Natural killer cell (primary cell): ENCODE data around the gene CRYGA. TPM values are rescaled to one million over a fixed set of nuclear protein-coding genes. Genes with fewer than 3 reads are reported as not detected.

Source experiments
- ATAC-seq, 3 donors: fragments of 150-1000 bp in 2 of 3; fragments of 200-7000 bp in 1 of 3; cut with Tn5 transposase; 1 replicate in 1 of 3; 2 replicates in 2 of 3; pipeline ENCODE4 v1.10.0; 2021; ENCODE audit warnings: mild to moderate bottlenecking in 2 of 3, moderate library complexity in 2 of 3
- DNase-seq, 2 donors: peaks; one replicate each; pipeline versions ENCODE4 v3.0.0 to v3.0.0-alpha.2; 2013 to 2021; ENCODE audit warnings: mixed read lengths in 1 of 2
- H3K27ac ChIP-seq: one replicate; pipeline ENCODE4 v1.5.1; 2013; ENCODE audit warnings: mild to moderate bottlenecking, low read length
- H3K27me3 ChIP-seq: one replicate; pipeline ENCODE4 v1.6.1; 2013; ENCODE audit warnings: low read length; ENCODE audit not compliant: control insufficient read depth, insufficient read depth
- H3K36me3 ChIP-seq: one replicate; pipeline ENCODE4 v1.6.1; 2013; ENCODE audit warnings: low read length; ENCODE audit not compliant: control insufficient read depth, insufficient read depth
- H3K4me1 ChIP-seq: one replicate; pipeline ENCODE4 v1.6.1; 2013; ENCODE audit warnings: low read length; ENCODE audit not compliant: control insufficient read depth, insufficient read depth
- H3K4me3 ChIP-seq: one replicate; pipeline ENCODE4 v1.5.1; 2013; ENCODE audit warnings: low read length
- H3K9me3 ChIP-seq: one replicate; pipeline ENCODE4 v1.6.1; 2013; ENCODE audit warnings: low read length; ENCODE audit not compliant: control insufficient read depth, insufficient read depth
- H3K27ac Mint-ChIP-seq, 2 donors: one replicate each; pipeline ENCODE4 v1.8.0; 2022; ENCODE audit warnings: mild to moderate bottlenecking in 2 of 2, mixed read lengths in 2 of 2, moderate library complexity in 1 of 2
- H3K27me3 Mint-ChIP-seq, 2 donors: one replicate each; pipeline ENCODE4 v1.8.0; 2022; ENCODE audit warnings: low read depth in 2 of 2, mixed read lengths in 2 of 2
- H3K36me3 Mint-ChIP-seq: one replicate; pipeline ENCODE4 v1.8.0; 2022; ENCODE audit warnings: mixed read lengths
- H3K4me1 Mint-ChIP-seq, 2 donors: one replicate each; pipeline ENCODE4 v1.8.0; 2022; ENCODE audit warnings: mixed read lengths in 2 of 2
- H3K4me3 Mint-ChIP-seq: one replicate; pipeline ENCODE4 v1.8.0; 2022; ENCODE audit warnings: mild to moderate bottlenecking, moderate library complexity, mixed read lengths
- H3K9me3 Mint-ChIP-seq, 2 donors: one replicate each; pipeline ENCODE4 v1.8.0; 2022; ENCODE audit warnings: mixed read lengths in 2 of 2
- WGBS: methylation state at CpG from one replicate; pipeline ENCODE4 v1.1.7; 2013; ENCODE audit warnings: missing lambda C conversion rate; ENCODE audit not compliant: insufficient coverage; 5-methylcytosine and 5-hydroxymethylcytosine counted together
- intact Hi-C: fragments of 100-400 bp; cut with micrococcal nuclease; formaldehyde crosslinking; loops from one replicate; pipeline ENCODE4 v1.14.2; 2022
- total RNA-seq, 4 donors: library from RNA; stranded (reverse); fragments of 120-200 nt in 1 of 4; gene quantifications; one replicate each; pipeline versions ENCODE4 v1.2.3 to v1.2.4, GENCODE V29; 2013 to 2022
- TF ChIP-seq, protein P1 (sequence below): fragments of 200-600 bp; IDR thresholded peaks from one replicate; pipeline ENCODE4 v1.8.0; 2022; ENCODE audit warnings: antibody characterized with exemption

CRYGA gene
- total RNA-seq, 3 donors from 2014 or later (not counting 1 experiment from before 2014, with no cell fraction given), result not detected

- no peak overlapping the region for H3K4me3 ChIP-seq
- Mint-ChIP-seq H3K4me3 (no peak overlapping the region), H3K36me3 (no peaks in the 10 kb centered on the region), H3K27me3 (peaks cover 0 to 6% of the 10 kb centered on the region in 2 donors), H3K4me1 (no peaks in the 10 kb centered on the region), H3K27ac (no peak overlapping the region), H3K9me3 (no peaks in the 10 kb centered on the region)
- TF ChIP-seq, protein P1, sequence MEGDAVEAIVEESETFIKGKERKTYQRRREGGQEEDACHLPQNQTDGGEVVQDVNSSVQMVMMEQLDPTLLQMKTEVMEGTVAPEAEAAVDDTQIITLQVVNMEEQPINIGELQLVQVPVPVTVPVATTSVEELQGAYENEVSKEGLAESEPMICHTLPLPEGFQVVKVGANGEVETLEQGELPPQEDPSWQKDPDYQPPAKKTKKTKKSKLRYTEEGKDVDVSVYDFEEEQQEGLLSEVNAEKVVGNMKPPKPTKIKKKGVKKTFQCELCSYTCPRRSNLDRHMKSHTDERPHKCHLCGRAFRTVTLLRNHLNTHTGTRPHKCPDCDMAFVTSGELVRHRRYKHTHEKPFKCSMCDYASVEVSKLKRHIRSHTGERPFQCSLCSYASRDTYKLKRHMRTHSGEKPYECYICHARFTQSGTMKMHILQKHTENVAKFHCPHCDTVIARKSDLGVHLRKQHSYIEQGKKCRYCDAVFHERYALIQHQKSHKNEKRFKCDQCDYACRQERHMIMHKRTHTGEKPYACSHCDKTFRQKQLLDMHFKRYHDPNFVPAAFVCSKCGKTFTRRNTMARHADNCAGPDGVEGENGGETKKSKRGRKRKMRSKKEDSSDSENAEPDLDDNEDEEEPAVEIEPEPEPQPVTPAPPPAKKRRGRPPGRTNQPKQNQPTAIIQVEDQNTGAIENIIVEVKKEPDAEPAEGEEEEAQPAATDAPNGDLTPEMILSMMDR, result no peak
- no peak overlapping the region for H3K27ac ChIP-seq
- intact Hi-C loops, result no loop called here
- 89% methylated on average over 3 of the region's 3 CpGs for WGBS
- H3K27me3 ChIP-seq, result no peaks in the 10 kb centered on the region
- no peaks in the 10 kb centered on the region for H3K9me3 ChIP-seq
- no peak for DNase-seq
- ATAC-seq, result no peak
- H3K4me1 ChIP-seq, result no peaks in the 10 kb centered on the region
- H3K36me3 ChIP-seq, result no peaks in the 10 kb centered on the region
Observed at GRCh38 chr2:208207769-208208168, 44.4 kb upstream of the CRYGA start.

DNA sequence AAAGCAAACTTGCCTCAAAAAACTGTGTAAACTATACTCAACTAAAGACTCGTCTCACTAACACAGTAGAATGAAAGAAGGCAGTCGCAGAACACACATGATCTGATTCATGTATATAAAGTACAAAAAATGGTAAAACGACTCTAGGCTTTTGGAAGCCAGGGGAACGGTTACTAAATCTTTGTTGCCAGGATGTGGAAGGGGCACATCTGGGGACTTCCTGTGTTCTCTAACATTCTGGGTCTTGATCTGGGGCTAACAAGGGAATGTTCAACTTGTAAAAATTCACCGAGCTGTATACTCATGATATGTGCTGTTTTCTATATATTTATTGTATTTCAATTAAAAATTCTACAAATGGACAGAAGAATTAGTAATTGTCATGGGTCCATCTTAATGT is 40.8 kb upstream of the CRYGA start:
- H3K36me3 ChIP-seq, result no peaks in the 10 kb centered on the region
- no peaks in the 10 kb centered on the region for H3K4me1 ChIP-seq
- TF ChIP-seq, protein P1, result no peak
- no peaks in the 10 kb centered on the region for H3K9me3 ChIP-seq
- ATAC-seq (no peak), DNase-seq (no peak)
- Mint-ChIP-seq H3K27me3 (peaks cover 0 to 1% of the 10 kb centered on the region in 2 donors), H3K4me1 (no peaks in the 10 kb centered on the region), H3K27ac (no peak overlapping the region), H3K9me3 (no peaks in the 10 kb centered on the region), H3K36me3 (no peaks in the 10 kb centered on the region), H3K4me3 (no peak overlapping the region)
- no peak overlapping the region for H3K27ac ChIP-seq
- intact Hi-C loops, result no loop called here
- WGBS, result 14% methylated on average over 3 of the region's 5 CpGs
- no peak overlapping the region for H3K4me3 ChIP-seq
- no peaks in the 10 kb centered on the region for H3K27me3 ChIP-seq

- no peaks in the 10 kb centered on the region for H3K9me3 ChIP-seq
- H3K4me3 ChIP-seq, result no peak overlapping the region
- no peaks in the 10 kb centered on the region for H3K4me1 ChIP-seq
- H3K27ac ChIP-seq, result no peak overlapping the region
- H3K4me1 Mint-ChIP-seq, result no peaks in the 10 kb centered on the region
- TF ChIP-seq, protein P1, result no peak
- H3K9me3 Mint-ChIP-seq, result no peaks in the 10 kb centered on the region
- no peaks in the 10 kb centered on the region for H3K36me3 Mint-ChIP-seq
- no peak for DNase-seq
- no peak overlapping the region for H3K27ac Mint-ChIP-seq
- intact Hi-C loops, result no loop called here
- no peaks in the 10 kb centered on the region for H3K27me3 Mint-ChIP-seq
- no peak for ATAC-seq
- H3K27me3 ChIP-seq, result no peaks in the 10 kb centered on the region
- no peaks in the 10 kb centered on the region for H3K36me3 ChIP-seq
- no peak overlapping the region for H3K4me3 Mint-ChIP-seq
- 83% methylated on average over 3 of the region's 3 CpGs for WGBS
Observed at GRCh38 chr2:208195531-208195930, 32.1 kb upstream of the CRYGA start.

GRCh38 chr2:208192611-208193236 is 29.3 kb upstream of the CRYGA start:
- H3K27me3 ChIP-seq, result no peaks in the 10 kb centered on the region
- no peaks in the 10 kb centered on the region for H3K9me3 ChIP-seq
- H3K4me1 Mint-ChIP-seq, result no peaks in the 10 kb centered on the region
- no peak overlapping the region for H3K4me3 Mint-ChIP-seq
- H3K27me3 Mint-ChIP-seq, result peaks cover 0 to 6% of the 10 kb centered on the region in 2 donors
- H3K4me1 ChIP-seq, result no peaks in the 10 kb centered on the region
- H3K27ac Mint-ChIP-seq, result no peak overlapping the region
- no peaks in the 10 kb centered on the region for H3K36me3 ChIP-seq
- no peak for DNase-seq
- no peaks in the 10 kb centered on the region for H3K36me3 Mint-ChIP-seq
- H3K27ac ChIP-seq, result no peak overlapping the region
- TF ChIP-seq, protein P1, result no peak
- H3K4me3 ChIP-seq, result no peak overlapping the region
- H3K9me3 Mint-ChIP-seq, result no peaks in the 10 kb centered on the region
- WGBS, result 87% methylated on average over 6 of the region's 8 CpGs
- no peak for ATAC-seq
- intact Hi-C loops, result no loop called here
